Nephron progenitor cell (in vitro differentiated cells): ENCODE results near the gene SCFD1.

Experiments used
- DNase-seq: peaks from one replicate; pipeline ENCODE4 v3.0.0; 2021
- H3K27ac Mint-ChIP-seq: 2 replicates; pipeline ENCODE4 v1.8.0; 2021; ENCODE audit warnings: mild to moderate bottlenecking, moderate library complexity, mixed read lengths
- H3K27me3 Mint-ChIP-seq: 2 replicates; pipeline ENCODE4 v1.8.0; 2021; ENCODE audit warnings: mild to moderate bottlenecking, low read depth, mixed read lengths; ENCODE audit not compliant: poor library complexity
- H3K36me3 Mint-ChIP-seq: 2 replicates; pipeline ENCODE4 v1.8.0; 2021; ENCODE audit warnings: low read depth, mixed read lengths
- H3K4me1 Mint-ChIP-seq: 2 replicates; pipeline ENCODE4 v1.8.0; 2021; ENCODE audit warnings: mixed read lengths
- H3K4me3 Mint-ChIP-seq: 2 replicates; pipeline ENCODE4 v1.8.0; 2021; ENCODE audit warnings: mild to moderate bottlenecking, moderate library complexity, mixed read lengths
- H3K9me3 Mint-ChIP-seq: 2 replicates; pipeline ENCODE4 v1.8.0; 2021; ENCODE audit warnings: mild to moderate bottlenecking, moderate library complexity, mixed read lengths
- TF ChIP-seq, protein P1 (sequence below): fragments of 200-600 bp; sonication (generic); IDR thresholded peaks from 2 replicates; pipeline ENCODE4 v1.5.0; 2021; ENCODE audit warnings: antibody characterized with exemption

SCFD1 gene

DNA sequence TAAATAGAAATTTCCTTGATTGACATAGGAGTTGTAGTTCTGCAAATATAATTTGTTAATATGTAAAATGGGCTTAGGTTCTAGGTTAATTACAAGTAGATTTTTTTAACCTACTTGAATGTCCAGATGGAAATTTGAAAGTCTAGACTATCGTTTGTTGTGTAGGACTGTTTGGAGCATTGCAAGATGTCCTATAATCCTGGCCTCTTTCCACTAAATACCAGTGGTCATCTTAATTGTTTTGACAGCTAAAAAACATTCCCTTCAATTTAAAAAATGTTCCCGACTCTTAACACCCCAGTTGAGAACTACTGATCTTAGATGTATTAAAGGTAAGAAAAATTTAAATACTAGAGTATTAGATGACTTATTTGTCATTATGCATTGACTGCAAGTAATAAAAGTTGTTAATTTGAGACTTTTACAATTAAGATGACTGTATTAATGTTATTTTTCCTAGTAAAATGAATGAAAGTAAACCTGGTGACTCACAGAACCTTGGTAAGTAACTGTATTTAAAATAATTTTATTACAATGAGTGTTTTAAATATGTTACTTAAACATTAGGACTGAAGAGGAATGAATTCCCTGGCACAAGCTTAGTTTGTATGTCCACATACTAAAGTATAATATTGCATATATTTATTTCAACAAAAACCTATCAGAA lies 41.4 kb upstream of the SCFD1 start:
- Mint-ChIP-seq H3K4me1 (no peaks in the 10 kb centered on the region), H3K9me3 (peaks cover 63% of the 10 kb centered on the region), H3K27ac (no peak overlapping the region), H3K36me3 (peaks cover 88% of the 10 kb centered on the region), H3K27me3 (no peaks in the 10 kb centered on the region), H3K4me3 (no peak overlapping the region)
- TF ChIP-seq, protein P1, sequence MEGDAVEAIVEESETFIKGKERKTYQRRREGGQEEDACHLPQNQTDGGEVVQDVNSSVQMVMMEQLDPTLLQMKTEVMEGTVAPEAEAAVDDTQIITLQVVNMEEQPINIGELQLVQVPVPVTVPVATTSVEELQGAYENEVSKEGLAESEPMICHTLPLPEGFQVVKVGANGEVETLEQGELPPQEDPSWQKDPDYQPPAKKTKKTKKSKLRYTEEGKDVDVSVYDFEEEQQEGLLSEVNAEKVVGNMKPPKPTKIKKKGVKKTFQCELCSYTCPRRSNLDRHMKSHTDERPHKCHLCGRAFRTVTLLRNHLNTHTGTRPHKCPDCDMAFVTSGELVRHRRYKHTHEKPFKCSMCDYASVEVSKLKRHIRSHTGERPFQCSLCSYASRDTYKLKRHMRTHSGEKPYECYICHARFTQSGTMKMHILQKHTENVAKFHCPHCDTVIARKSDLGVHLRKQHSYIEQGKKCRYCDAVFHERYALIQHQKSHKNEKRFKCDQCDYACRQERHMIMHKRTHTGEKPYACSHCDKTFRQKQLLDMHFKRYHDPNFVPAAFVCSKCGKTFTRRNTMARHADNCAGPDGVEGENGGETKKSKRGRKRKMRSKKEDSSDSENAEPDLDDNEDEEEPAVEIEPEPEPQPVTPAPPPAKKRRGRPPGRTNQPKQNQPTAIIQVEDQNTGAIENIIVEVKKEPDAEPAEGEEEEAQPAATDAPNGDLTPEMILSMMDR: no peak
- no peak for DNase-seq

DNA sequence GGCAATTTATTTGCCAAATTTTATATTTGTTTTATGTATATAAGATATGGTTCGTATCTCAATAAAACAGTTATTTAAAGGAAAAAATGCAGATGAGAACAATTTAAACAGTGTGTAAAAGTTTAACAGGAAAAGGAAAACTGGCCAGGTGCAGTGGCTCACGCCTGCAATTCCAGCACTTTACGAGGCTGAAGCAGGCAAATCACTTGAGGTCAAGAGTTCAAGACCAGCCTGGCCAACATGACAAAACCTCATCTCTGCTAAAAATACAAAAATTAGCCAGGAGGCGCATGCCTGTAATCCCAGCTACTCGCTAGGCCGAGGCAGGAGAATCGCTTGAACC lies 40.9 kb upstream of the SCFD1 start:
- peaks cover 63% of the 10 kb centered on the region for H3K9me3 Mint-ChIP-seq
- H3K4me3 Mint-ChIP-seq: no peak overlapping the region
- H3K36me3 Mint-ChIP-seq: peaks cover 88% of the 10 kb centered on the region
- H3K27me3 Mint-ChIP-seq: no peaks in the 10 kb centered on the region
- H3K27ac Mint-ChIP-seq: no peak overlapping the region
- DNase-seq: no peak
- TF ChIP-seq, protein P1: no peak
- no peaks in the 10 kb centered on the region for H3K4me1 Mint-ChIP-seq

DNA sequence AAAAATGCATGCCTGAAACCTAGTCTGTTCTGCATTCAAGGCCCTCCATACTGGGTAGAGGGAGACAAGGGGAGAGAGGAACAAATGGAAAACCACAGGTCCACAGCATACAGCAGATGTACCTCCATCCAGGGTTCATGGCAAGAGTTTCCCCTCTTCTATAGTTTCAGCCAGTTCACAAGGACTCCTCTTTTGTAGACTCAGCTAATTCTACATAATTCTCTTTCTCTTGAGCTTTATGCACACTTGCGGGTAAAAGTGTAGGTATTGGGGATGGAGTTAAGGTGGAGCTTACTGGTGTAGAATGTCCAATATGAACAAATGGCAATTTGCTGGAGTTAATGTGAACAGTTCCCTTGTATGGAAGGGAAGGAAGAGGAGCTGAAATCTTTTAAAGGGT lies 39.7 kb upstream of the SCFD1 start:
- no peak for DNase-seq
- Mint-ChIP-seq H3K27me3 (no peaks in the 10 kb centered on the region), H3K36me3 (peaks cover 91% of the 10 kb centered on the region), H3K4me1 (no peaks in the 10 kb centered on the region), H3K4me3 (no peak overlapping the region), H3K27ac (no peak overlapping the region), H3K9me3 (peaks cover 62% of the 10 kb centered on the region)
- TF ChIP-seq, protein P1: no peak

DNA sequence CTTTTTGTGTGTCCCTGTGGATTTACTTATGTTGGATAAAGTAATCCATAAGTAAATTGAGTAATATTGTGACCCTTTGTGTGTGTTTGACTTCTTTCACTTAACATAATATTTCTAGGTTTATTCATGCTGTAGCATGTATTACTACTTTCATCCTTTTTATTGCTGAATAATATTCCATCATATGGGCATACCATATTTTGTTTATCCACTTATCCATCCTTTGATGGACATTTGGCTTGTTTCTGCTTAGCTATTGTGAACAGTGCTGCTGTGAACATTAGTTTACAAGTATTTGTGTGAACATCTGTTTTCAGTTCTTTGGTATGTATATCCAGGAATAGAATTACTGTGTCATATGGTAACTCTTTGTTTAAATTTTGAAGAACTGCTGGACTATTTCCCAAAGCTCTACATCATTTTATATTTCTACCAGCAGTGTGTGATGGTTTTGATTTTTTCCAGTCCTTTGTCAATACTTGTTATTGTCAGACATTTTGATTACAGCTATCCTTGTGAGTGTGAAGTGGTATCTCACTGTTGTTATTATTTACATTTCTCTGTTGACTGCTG lies 38.0 kb upstream of the SCFD1 start:
- H3K27ac Mint-ChIP-seq: no peak overlapping the region

DNA sequence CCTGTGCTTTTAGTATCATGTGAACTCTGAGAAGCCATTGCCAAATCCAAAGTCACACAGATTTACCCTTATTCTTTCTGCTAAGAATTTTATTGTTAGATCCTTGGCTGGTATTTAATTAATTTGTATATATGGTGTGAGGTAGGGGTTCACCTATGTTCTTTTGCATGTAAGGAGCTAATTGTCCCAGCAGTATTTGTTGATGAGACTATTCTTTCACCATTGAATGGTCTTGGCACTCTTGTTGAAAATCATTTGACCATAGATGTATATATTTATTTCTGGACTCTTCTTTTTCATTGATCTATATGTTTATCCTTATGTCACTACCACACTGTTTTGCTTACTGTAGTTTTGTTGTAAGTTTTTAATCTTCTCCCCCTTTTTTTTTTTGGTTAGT lies 36.9 kb upstream of the SCFD1 start:
- Mint-ChIP-seq H3K27me3 (no peaks in the 10 kb centered on the region), H3K36me3 (peaks cover 84% of the 10 kb centered on the region), H3K27ac (no peak overlapping the region), H3K9me3 (peaks cover 49% of the 10 kb centered on the region), H3K4me1 (no peaks in the 10 kb centered on the region), H3K4me3 (no peak overlapping the region)
- no peak for DNase-seq
- TF ChIP-seq, protein P1: no peak

More for the DNA sequence above, 38.0 kb upstream of the SCFD1 start:
- Mint-ChIP-seq H3K4me3 (no peak overlapping the region), H3K27me3 (no peaks in the 10 kb centered on the region), H3K4me1 (no peaks in the 10 kb centered on the region), H3K9me3 (peaks cover 49% of the 10 kb centered on the region), H3K36me3 (peaks cover 82% of the 10 kb centered on the region)
- TF ChIP-seq, protein P1: no peak
- DNase-seq: no peak

DNA sequence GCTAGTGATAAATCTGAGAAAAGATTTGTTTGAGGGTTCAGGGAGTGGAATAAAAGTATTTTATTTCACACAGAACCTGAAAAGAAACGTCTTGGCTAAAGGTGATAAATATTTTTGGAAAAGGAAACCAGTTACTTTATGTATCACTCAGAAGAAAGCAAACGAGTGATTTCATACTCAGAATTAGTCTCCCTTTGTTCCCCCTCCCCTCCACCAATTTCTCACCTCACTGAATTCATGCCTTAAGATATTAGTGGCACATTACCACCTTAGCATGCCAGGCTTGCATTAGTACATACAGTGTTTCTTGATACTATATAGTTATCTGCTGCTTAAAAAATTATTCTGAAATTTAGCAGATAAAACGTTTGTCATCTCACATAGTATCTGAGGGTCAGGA lies 35.0 kb upstream of the SCFD1 start:
- DNase-seq: no peak
- Mint-ChIP-seq H3K36me3 (peaks cover 83% of the 10 kb centered on the region), H3K4me1 (no peaks in the 10 kb centered on the region), H3K9me3 (peaks cover 43% of the 10 kb centered on the region), H3K27me3 (no peaks in the 10 kb centered on the region), H3K27ac (no peak overlapping the region), H3K4me3 (no peak overlapping the region)
- TF ChIP-seq, protein P1: no peak
